Panc1 (cell line): ENCODE results near the gene TMEM182. TPM values are rescaled to one million over a fixed set of nuclear protein-coding genes. Genes with fewer than 3 reads are reported as not detected.

Source experiments
- ATAC-seq: fragments of 200-7000 bp; cut with Tn5 transposase; 2 replicates; pipeline ENCODE4 v1.9.1; 2020; ENCODE audit warnings: mild to moderate bottlenecking, moderate library complexity
- BruUV-seq: library from RNA; stranded (reverse); fragments of 400-500 nt; replicated peaks from 2 replicates; lab custom pipeline; 2021; lab: Mats Ljungman, UMichigan
- CTCF ChIA-PET: fragments of 300-600 bp; sonication (Branson Sonifier 250); formaldehyde crosslinking; loops from one replicate; lab custom pipeline; 2022; ENCODE audit warnings: antibody characterized with exemption; lab: Charles Lee
- POLR2A ChIA-PET: fragments of 300-600 bp; sonication (Branson Sonifier 250); formaldehyde crosslinking; loops from one replicate; lab custom pipeline; 2022; ENCODE audit warnings: antibody characterized with exemption; lab: Charles Lee
- DNase-seq: peaks from one replicate; pipeline ENCODE4 v3.0.0-alpha.2; 2010; ENCODE audit warnings: low read depth, low spot score
- H3K27ac ChIP-seq: 2 replicates; pipeline ENCODE4 v1.5.1; 2011; ENCODE audit warnings: mild to moderate bottlenecking, low read length, inconsistent platforms
- H3K27me3 ChIP-seq: fragments of 200-500 bp; sonication (Bioruptor generic); 2 replicates; pipeline ENCODE4 v1.6.0; 2014; ENCODE audit warnings: low read length, inconsistent platforms; ENCODE audit not compliant: control insufficient read depth, insufficient read depth
- H3K36me3 ChIP-seq: fragments of 200-500 bp; sonication (Bioruptor generic); 2 replicates; pipeline ENCODE4 v1.5.1; 2014; ENCODE audit warnings: inconsistent platforms, mild to moderate bottlenecking, low read length, moderate library complexity; ENCODE audit not compliant: control insufficient read depth, insufficient read depth
- H3K4me1 ChIP-seq: 2 replicates; pipeline ENCODE4 v1.5.1; 2011; ENCODE audit warnings: inconsistent platforms, mild to moderate bottlenecking, low read length, moderate library complexity; ENCODE audit not compliant: control insufficient read depth, insufficient read depth
- H3K4me3 ChIP-seq, 2 experiments: 2 replicates each; pipeline ENCODE4 v1.5.1; 2011 to 2012; ENCODE audit warnings: low read depth in 2 of 2, low read length in 2 of 2, mild to moderate bottlenecking in 2 of 2, inconsistent platforms in 1 of 2, moderate library complexity in 1 of 2
- H3K9me3 ChIP-seq: fragments of 200-500 bp; sonication (Bioruptor generic); 2 replicates; pipeline ENCODE4 v1.5.1; 2014; ENCODE audit warnings: low read depth, mild to moderate bottlenecking, inconsistent platforms, low read length, moderate library complexity; ENCODE audit not compliant: control insufficient read depth, insufficient read depth
- POLR2AphosphoS5 ChIP-seq: IDR thresholded peaks from 2 replicates; pipeline ENCODE4 v1.6.1; 2012; ENCODE audit warnings: mild to moderate bottlenecking, low read depth, low read length, moderate library complexity
- SIN3A ChIP-seq: IDR thresholded peaks from 2 replicates; pipeline ENCODE4 v1.6.1; 2012; ENCODE audit warnings: low read depth, mild to moderate bottlenecking, low read length, moderate library complexity, borderline replicate concordance; ENCODE audit not compliant: insufficient read depth
- TCF7L2 ChIP-seq: IDR thresholded peaks from 2 replicates; pipeline ENCODE4 v1.6.1; 2011; ENCODE audit warnings: mild to moderate bottlenecking, low read depth, low read length, inconsistent platforms
- in situ Hi-C: cut with HindIII; loops from 2 replicates; pipeline ENCODE4 v1.10.0; 2016; ENCODE audit warnings: low sequenced_read_pairs, low pct_unique_long_range_greater_than_20kb
- intact Hi-C: fragments of 100-400 bp; cut with micrococcal nuclease; formaldehyde crosslinking; loops from one replicate; pipeline ENCODE4 v1.10.0; 2022; ENCODE audit not compliant: unreplicated experiment
- total RNA-seq: library from RNA; stranded (reverse); gene quantifications from one replicate; pipeline ENCODE4 v1.2.1, GENCODE V29; 2021; ENCODE audit not compliant: unreplicated experiment
- TF ChIP-seq, protein P1 (sequence below), 2 experiments: IDR thresholded peaks; 2 replicates each; pipeline ENCODE4 v1.6.1; 2011 to 2012; ENCODE audit warnings: low read depth in 2 of 2, control low read depth in 1 of 2, low read length in 1 of 2, mild to moderate bottlenecking in 1 of 2, moderate library complexity in 1 of 2; ENCODE audit not compliant: insufficient read depth in 1 of 2
- TF ChIP-seq, protein P2 (sequence below): fragments of 450-650 bp; IDR thresholded peaks from 2 replicates; pipeline ENCODE4 v1.5.1; 2017; ENCODE audit warnings: mild to moderate bottlenecking

Gene TMEM182
- total RNA-seq, 1 experiment from 2014 or later, result 6.2 TPM

DNA sequence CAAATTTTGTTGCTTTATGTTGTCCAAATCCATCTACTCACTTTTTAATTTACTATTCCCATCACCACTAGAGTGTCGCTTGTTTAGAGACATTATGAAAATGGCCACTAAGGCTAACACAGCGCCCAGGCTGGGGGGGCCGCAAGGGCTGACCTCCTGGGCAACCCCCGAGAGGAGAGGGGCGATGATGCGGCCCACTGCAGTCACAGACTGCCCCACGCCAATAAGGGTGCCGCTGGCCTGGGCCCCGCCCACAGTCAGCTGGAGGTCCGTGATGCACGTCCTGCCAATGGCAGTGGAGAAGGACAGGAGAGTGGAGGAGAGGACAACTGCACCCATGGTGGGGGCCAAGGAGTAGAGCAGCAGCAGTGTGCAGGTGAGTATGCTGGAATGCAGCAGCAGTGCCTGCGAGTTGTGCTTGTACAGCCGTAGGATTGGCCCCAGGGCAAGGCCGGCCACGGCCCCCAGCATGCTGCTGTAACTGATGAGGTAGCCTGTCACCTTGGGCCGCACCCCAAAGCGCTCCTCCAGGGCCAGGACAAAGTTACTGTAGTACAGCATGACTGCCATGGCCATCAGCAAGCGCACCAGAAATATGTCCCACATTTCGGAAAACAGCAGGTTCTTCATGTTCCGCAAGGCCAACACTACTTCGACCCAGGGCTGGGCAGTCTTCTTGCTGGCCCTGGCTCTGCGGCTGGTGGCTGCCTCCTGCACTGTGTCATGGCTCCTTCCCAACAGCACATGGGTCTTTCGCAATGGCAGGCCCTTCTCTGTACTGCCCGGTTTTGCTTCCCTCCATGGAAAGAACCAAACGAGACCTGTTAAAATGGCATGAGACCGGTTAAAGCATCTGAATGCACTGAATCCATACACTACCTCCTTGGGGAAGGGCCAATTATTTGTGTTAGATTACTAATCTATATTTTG lies 43.2 kb upstream of the TMEM182 start:
- POLR2A ChIA-PET, result no interaction called here
- ATAC-seq (no peak), DNase-seq (no peak)
- H3K4me3 ChIP-seq, result no peak overlapping the region
- no peaks in the 10 kb centered on the region for H3K27me3 ChIP-seq
- no TSS peak for BruUV-seq
- peaks cover 7% of the 10 kb centered on the region for H3K36me3 ChIP-seq
- H3K9me3 ChIP-seq, result no peaks in the 10 kb centered on the region
- TF ChIP-seq SIN3A (no peak), TCF7L2 (no peak), POLR2AphosphoS5 (no peak)
- TF ChIP-seq, protein P1, sequence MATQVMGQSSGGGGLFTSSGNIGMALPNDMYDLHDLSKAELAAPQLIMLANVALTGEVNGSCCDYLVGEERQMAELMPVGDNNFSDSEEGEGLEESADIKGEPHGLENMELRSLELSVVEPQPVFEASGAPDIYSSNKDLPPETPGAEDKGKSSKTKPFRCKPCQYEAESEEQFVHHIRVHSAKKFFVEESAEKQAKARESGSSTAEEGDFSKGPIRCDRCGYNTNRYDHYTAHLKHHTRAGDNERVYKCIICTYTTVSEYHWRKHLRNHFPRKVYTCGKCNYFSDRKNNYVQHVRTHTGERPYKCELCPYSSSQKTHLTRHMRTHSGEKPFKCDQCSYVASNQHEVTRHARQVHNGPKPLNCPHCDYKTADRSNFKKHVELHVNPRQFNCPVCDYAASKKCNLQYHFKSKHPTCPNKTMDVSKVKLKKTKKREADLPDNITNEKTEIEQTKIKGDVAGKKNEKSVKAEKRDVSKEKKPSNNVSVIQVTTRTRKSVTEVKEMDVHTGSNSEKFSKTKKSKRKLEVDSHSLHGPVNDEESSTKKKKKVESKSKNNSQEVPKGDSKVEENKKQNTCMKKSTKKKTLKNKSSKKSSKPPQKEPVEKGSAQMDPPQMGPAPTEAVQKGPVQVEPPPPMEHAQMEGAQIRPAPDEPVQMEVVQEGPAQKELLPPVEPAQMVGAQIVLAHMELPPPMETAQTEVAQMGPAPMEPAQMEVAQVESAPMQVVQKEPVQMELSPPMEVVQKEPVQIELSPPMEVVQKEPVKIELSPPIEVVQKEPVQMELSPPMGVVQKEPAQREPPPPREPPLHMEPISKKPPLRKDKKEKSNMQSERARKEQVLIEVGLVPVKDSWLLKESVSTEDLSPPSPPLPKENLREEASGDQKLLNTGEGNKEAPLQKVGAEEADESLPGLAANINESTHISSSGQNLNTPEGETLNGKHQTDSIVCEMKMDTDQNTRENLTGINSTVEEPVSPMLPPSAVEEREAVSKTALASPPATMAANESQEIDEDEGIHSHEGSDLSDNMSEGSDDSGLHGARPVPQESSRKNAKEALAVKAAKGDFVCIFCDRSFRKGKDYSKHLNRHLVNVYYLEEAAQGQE (IDR thresholded peaks at IDR 0.05; ENCODE audit: insufficient read depth in 1 of 2, low read depth in 2 of 2, low read length in 1 of 2), result no peak
- TF ChIP-seq, protein P2, sequence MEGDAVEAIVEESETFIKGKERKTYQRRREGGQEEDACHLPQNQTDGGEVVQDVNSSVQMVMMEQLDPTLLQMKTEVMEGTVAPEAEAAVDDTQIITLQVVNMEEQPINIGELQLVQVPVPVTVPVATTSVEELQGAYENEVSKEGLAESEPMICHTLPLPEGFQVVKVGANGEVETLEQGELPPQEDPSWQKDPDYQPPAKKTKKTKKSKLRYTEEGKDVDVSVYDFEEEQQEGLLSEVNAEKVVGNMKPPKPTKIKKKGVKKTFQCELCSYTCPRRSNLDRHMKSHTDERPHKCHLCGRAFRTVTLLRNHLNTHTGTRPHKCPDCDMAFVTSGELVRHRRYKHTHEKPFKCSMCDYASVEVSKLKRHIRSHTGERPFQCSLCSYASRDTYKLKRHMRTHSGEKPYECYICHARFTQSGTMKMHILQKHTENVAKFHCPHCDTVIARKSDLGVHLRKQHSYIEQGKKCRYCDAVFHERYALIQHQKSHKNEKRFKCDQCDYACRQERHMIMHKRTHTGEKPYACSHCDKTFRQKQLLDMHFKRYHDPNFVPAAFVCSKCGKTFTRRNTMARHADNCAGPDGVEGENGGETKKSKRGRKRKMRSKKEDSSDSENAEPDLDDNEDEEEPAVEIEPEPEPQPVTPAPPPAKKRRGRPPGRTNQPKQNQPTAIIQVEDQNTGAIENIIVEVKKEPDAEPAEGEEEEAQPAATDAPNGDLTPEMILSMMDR, result no peak
- no peak overlapping the region for H3K27ac ChIP-seq
- CTCF ChIA-PET, result no interaction called here
- intact Hi-C loops (no loop called here), in situ Hi-C loops (no loop called here)
- H3K4me1 ChIP-seq, result no peaks in the 10 kb centered on the region

DNA sequence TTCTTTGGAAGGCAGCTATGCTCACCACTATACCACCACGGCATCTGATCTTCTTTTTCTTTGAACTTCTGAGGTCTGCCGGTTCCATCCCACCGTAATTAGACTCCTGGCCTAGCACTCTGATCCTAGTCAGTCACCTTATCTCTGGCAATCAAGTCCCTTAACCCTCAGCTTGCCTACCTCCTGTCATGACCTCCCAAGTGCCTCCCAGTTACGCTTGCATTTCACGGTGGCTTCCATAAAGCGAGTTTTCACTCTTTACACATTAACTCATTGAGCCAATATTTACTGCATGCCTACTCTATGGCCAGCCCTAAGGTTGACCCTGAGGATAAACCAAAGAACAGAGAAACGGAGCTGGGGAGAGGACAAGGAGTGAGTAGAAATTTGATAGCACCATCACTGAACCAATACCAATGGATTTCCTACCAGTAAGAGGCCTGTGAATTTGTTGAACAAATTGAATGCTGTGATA lies 37.8 kb upstream of the TMEM182 start:
- Histone ChIP-seq H3K27me3 (no peaks in the 10 kb centered on the region), H3K27ac (no peak overlapping the region), H3K4me1 (no peaks in the 10 kb centered on the region), H3K4me3 (no peak overlapping the region), H3K36me3 (peaks cover 7% of the 10 kb centered on the region), H3K9me3 (no peaks in the 10 kb centered on the region)
- no peak for TF ChIP-seq TCF7L2
- TF ChIP-seq SIN3A, result no peak
- TF ChIP-seq, protein P2, result no peak
- TF ChIP-seq, protein P1 (IDR thresholded peaks at IDR 0.05; ENCODE audit: insufficient read depth in 1 of 2, low read depth in 2 of 2, low read length in 1 of 2), result no peak
- no peak for TF ChIP-seq POLR2AphosphoS5
- ChIA-PET POLR2A (no interaction called here), CTCF (no interaction called here)
- DNase-seq (no peak), ATAC-seq (no peak)
- BruUV-seq, result no TSS peak
- in situ Hi-C loops, result no loop called here
- intact Hi-C loops, result no loop called here
